Activated naive CD4-positive, alpha-beta T cell treated with anti-CD3 and anti-CD28 coated beads, Interleukin-2, amount 50 U/mL, for 16 hours (primary cell): ENCODE results near the gene FOXP1.
A peak's percentile ranks its signal among the peaks of the same experiment; 100 is the strongest.

Experiments
- DNase-seq: peaks from one replicate; pipeline ENCODE4 v3.0.0-alpha.2; 2020

Gene FOXP1

GRCh38 chr3:71478568-71478967 is 105.0 kb downstream of the FOXP1 start:
- DNase-seq = peak; percentile 78

DNA sequence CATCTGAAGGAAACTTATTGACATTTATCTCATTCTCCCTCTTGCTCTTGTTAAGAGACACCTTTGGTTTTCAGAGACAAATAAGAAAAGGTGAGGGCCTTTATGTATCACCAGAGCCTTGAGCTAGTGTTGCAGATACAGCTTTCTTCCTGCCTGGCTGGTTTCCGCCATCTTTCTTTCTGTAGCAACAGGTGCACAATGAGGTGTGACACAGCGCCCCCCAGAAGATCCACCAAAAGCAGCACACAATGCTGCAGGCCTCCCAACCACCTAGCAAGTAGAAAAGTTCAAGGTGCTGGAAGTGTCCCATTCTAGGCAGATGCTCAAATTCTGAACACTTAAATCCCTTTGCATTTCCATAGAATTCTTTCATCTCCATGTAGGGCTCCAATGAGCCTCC is 106.6 kb downstream of the FOXP1 start:
- DNase-seq = no peak

- DNase-seq = no peak
Observed at GRCh38 chr3:71469138-71469435, 114.4 kb downstream of the FOXP1 start.

GRCh38 chr3:71468311-71469137 is 115.0 kb downstream of the FOXP1 start:
- DNase-seq = no peak

- no peak for DNase-seq
Observed at GRCh38 chr3:71466483-71466882, 117.0 kb downstream of the FOXP1 start.

DNA sequence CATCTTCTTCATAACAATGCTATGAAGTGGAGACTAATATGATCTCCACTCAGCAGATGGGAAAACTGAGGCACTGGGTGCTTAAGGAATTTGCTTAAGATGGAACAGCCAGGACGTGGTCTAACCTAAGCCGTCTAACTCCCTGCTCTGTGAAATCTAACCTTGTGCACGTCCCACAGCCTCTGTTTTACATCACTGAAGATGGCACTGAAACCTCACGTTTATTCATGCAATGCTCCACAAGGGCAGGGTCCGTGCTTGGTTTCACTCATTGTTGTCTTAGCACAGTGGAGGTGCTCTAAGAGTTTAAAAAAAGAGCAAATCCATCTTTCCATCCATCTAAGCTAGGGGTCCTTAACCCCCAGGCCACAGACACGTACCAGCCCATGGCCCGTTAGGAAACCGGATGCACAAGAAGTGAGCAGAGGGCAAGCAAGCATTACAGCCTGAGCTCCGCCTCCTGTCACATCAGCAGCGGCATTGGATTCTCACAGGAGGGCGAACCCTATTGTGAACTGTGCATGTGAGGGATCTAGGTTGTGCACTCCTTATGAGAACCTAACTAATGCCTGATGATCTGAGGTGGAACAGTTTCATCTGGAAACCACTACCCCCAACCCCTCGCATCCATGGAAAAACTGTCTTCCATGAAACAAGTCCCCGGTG is 118.0 kb downstream of the FOXP1 start:
- no peak for DNase-seq

DNA sequence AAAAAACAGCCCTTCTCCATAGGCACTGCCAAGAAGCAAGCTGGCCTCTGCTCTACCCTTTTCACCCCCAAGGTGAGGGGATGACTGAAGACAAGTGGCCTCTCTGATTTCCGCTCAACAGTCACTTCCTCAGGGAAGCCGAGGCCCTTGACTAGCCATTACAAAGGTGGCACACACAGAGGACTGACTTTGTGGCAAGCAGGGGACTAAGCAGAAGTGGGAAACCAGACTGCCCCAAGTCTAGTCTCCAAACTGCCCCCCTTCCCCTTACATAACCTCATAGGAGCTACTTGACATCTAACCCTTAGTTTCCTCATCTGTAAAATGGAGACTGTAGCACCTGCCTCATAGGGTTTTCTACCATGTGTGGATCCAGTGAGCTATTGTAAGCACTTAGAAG is 118.9 kb downstream of the FOXP1 start:
- no peak for DNase-seq

DNA sequence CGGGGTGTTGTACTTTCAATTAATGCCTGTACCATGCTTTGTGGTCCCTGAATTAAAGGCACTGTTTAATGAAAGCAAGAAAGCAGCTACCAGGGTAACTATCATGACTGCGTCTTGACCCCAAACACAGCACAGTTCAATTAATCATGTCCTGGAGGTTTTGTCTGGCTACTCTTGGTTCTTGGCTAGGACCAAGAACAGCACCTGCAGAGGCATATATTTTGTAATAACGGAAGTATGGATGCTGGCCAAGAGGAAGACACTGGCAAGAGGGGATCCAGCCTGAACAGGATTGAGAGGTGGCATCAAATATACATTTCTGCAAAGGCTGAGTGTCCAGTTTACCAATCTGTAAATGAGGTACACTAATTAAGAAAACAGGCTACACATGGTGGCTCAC is 119.9 kb downstream of the FOXP1 start:
- no peak for DNase-seq

GRCh38 chr3:71462586-71462985 is 120.9 kb downstream of the FOXP1 start:
- no peak for DNase-seq

DNA sequence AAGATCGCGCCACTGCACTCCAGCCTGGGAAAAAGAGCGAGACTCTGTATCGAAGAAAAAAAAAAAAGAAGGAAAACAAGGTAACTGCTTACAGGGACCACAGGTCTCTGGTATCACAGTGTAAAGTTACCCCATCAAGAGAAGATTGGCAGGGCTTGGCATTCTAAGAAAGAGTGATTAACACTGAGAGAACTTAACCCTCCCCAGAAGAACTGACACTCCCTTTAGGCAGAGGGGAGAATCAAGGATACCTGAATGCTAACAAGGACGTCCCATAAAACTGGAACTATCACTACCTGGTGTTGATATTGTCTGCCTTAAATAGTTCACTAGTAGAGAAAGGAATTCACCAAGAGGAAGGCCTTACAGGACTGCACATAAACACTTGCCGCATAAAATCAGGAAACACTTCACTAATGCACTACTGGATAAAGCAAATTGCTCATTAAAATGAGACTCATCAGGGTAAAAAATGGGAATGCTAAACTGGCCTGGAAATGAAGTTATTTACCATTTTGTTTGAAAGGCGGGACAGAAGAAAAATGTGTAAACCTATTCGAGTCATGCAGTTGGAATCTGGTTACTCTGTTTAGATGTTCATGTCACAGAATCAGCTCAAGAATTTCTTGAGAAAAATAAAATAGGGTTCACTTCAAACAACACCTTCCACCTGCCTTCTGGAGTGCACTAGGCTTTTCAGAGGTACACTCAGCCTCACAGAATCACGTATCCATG is 121.6 kb downstream of the FOXP1 start:
- DNase-seq = no peak

- no peak for DNase-seq
Observed at GRCh38 chr3:71461114-71461513, 122.4 kb downstream of the FOXP1 start.

- no peak for DNase-seq
Observed at GRCh38 chr3:71458895-71459294, 124.6 kb downstream of the FOXP1 start.

DNA sequence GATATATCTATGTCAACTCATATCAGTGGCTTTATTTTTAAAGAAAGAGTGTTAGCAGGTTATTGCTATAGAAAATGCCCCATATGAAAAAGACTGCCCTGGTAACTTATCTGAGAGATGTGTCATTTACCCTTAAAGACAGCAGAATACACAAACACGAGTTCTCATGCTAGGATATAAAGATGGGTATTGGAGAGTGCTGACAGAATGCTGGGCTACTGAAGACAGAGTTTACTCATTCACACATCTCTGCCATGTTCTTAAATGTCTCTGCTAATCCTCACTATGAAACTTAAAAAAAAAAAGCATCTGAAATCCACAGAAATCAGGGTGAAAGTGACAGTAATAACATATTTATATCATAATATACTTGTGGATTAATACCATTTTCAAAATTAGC is 126.7 kb downstream of the FOXP1 start:
- no peak for DNase-seq

DNA sequence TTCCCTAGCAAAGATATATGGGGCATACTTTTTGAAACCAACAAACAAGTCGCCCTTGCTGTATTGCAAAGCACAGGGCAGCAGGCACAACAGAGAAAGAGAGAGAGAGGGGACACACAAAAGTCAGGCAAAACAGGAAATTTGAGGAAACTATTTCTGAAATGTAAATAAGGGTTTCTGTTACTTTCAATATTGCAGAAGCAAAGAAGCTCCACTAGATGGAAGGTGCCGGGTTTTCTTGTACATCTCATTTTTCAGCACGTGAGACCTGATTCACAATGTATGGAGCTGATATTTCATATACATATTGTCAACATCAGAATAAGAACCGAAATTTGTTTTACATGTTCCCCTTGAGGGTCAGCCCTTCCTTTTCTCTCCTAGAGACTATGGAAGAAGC is 127.4 kb downstream of the FOXP1 start:
- DNase-seq = no peak

DNA sequence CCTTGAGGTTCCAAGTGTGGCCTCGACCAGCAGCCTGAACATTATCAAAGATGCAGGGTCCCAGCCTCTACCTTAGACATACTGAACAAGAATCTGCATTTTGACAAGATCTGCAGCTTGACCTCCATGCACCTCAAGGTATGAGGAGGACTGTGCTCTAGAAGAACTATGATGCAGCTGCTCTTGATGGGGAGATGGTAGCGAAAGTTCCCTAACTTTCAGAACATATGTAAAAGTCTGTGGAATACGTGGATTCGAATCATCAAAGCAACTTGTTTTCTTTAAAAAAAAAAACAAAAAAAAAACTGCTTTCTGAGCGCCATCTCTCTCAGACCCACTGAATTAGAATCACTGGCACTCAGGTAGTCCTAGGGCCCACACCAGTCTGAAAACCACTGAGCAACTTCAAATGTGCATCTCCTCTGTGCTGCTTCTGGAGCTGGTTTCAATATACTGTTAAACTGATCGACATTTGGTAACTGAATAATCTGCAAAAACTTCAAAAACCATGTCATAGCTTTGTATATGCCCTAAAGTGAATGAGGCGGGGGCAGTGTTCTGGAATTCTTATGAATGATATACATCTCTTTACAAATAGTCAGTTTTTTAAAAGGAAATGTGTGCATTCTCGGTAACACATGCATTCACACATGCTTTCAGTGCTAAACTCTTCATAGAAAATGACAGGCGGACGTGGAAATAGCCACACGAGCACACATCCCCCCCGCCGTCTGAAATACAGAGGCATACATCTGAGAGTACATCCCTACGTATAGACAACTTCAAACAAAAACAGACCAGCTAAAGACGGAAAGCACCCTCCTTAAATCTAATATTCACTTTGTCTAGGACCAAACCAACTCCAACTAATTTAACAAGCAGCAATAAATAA is 128.8 kb downstream of the FOXP1 start:
- DNase-seq = no peak

GRCh38 chr3:71453822-71454511 is 129.6 kb downstream of the FOXP1 start:
- DNase-seq = no peak

DNA sequence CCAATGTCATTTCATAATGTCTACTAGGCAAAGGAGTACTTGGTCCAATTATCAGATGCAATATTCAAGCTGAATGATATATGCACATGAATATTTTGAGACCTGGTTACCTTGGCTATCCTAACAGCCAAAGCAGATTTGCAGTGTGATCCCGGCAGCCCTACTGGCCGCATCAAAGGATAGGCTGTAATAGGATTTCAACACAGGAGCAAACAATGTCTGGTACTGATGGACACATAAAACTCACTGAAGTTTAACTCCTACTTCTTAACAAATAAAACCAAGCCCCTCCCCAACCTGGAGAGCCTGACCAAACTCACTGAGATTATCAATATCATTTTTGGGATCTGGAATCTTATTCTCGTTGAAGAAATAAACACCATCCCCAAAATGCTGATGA is 130.2 kb downstream of the FOXP1 start:
- DNase-seq = no peak

DNA sequence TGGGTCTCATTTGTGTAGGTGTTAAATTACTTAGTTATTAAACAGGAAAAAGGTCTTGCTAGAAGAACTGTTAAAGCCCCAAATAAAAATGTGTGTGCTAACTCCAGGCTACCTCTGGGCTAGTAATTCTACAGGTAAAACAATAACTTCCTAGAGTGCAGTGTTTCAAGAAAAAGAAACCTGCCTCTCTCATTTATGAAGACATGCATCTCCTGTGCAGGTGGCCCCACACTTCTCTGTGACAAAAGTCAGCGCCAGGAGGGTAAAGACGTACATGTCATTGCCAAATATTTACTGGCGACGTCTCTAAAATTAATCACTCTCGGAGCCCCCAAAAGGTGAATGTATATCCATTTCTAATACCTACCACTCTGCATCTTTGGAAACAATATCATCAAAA is 131.7 kb downstream of the FOXP1 start:
- DNase-seq = no peak

DNA sequence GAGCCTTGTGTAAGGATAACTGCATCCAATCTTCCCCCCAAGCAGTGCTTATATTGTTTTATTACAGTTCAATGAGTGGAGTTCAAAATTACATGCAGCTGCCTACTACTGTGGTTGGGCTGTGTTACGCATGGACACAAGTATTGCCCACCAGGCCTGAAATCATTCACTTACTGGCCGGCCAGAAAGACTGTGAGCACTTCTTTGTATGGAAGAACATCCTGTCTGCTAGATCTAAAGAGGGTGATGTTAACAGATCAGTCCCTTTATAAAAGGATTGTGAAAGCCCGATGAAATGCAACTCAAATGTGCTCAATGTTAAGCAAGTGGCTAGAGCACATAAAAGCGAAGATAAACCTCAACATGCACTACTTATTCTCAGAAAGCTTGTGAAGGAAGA is 132.5 kb downstream of the FOXP1 start:
- DNase-seq = no peak

DNA sequence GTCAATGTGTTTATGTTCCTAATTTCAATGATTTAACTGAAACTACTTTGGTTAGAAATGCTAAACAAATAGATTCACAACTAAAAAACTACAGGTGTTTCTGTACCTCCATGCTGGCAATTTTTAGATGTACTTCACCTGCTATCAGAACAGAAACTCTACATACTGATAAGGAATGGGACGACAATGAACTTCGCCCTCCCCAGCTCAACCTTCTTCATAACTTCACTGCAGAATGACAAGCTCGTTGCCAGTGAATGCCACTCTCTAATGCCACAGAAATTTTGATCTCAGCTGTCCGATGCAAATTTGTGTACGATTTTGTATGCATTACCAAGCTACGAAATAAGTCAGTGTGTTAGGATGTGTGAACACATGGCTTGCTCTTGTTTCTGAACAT is 133.4 kb downstream of the FOXP1 start:
- DNase-seq = no peak

DNA sequence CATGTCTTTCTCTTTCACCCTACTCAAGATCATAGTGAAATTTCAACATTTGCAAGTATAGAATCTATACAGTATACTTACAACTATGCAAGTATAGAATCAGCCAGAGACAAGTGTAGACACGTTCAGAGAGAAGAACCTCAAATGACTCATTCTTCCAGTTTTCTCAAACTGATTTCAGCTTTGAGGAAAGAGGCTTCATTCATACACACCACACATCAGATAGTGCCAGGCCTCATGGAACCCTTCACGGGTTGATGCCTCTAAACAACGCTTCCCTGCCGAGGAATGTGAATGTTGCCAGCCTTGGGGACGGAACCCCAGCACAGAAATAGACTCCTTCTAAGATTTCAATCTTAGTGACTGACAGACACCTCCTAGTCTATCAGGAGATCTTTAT is 135.7 kb downstream of the FOXP1 start:
- DNase-seq = no peak

- DNase-seq = no peak
Observed at GRCh38 chr3:71447197-71447596, 136.3 kb downstream of the FOXP1 start.

DNA sequence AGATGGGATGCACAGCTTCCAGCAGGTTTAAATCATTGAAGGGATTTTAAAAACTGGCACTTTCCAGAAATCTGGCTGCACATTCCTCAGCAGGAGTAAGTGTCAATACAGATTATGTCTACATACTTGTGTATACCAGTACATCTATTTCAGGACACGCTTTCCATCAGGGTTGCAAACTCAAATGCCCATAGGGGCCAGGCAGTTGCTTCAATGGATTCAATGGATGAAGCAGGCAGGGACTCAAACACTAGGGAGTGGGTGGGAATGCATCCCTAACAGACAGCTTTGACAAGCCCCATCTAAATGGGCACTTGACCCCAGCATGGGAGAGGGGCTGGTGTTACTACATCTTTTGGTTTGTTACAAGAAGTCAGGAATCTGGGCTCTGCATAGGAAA is 136.8 kb downstream of the FOXP1 start:
- DNase-seq = no peak
